ENCODE measurements around the gene LBHD2. TPM values are rescaled to one million over a fixed set of nuclear protein-coding genes. Genes with fewer than 3 reads are reported as not detected.

Gene LBHD2
- total and polyA plus RNA-seq, 2 of the 13 experiments (the other 11 are each of a cell fraction or from before 2014, with no cell fraction given) = 0.67 to 1.00 TPM

GRCh38 chr14:103085106-103086091, 1.4 kb downstream of the LBHD2 start (continued):
- TF ChIP-seq ZNF772 (CRISPR knock-in tag; IDR thresholded peaks at IDR 0.05) = peak; percentile 32; the same call in 1 of the 2 replicates

GRCh38 chr14:103086771-103087342, 2.8 kb downstream of the LBHD2 start:
- no peak overlapping the region for H3K9ac ChIP-seq (ENCODE audit: insufficient read depth, low read depth, low read length)
- peaks cover 79% of the 10 kb centered on the region for H3K4me1 ChIP-seq (ENCODE audit: insufficient read depth, low read length)
- DNase-seq (ENCODE audit: low spot score) (no peak), FAIRE-seq (no peak), ATAC-seq (no peak)
- in situ Hi-C loops (cut with HindIII; ENCODE audit: extremely low pct_ligation_motif_present, low pct_unique_long_range_greater_than_20kb) = no loop called here
- WGBS (ENCODE audit: low lambda C conversion rate) = 10% methylated on average over 2 of the region's 8 CpGs
- H2AFZ ChIP-seq (ENCODE audit: low read length) = no peak overlapping the region
- peak overlapping the region in 1 of 3 experiments; percentile 53; a peak in 2 of 6 replicates for H3K4me3 ChIP-seq (replicated peaks in 1 of 3; ENCODE audit: insufficient read depth in 1 of 3, low read depth in 2 of 3, low read length in 3 of 3)
- H3K36me3 ChIP-seq (replicated peaks in 1 of 2; ENCODE audit: control insufficient read depth in 1 of 2, insufficient read depth in 2 of 2, low read length in 2 of 2) = no peaks in the 10 kb centered on the region
- peak overlapping the region; percentile 56 for H3K4me2 ChIP-seq (ENCODE audit: low read depth, low read length)
- H3K27me3 ChIP-seq (ENCODE audit: control insufficient read depth in 1 of 2, insufficient read depth in 2 of 2, low read length in 2 of 2) = peaks cover 0 to 19% of the 10 kb centered on the region in 2 experiments; a peak in 4 of 5 replicates
- POLR2A ChIA-PET = interaction anchor here (1.2 to 2.0 kb wide), 5 partner anchors 8 to 17 kb away, joined by 3 to 7 read pairs (median 5); no protein-coding TSS in a partner anchor
- no peaks in the 10 kb centered on the region for H3K9me3 ChIP-seq (ENCODE audit: low read length)
- CTCF ChIA-PET (ENCODE audit: low intra/inter-chr PET ratio, low total read pairs) = no interaction called here
- no peaks in the 10 kb centered on the region for H4K20me1 ChIP-seq (ENCODE audit: insufficient read depth, low read length)
- BruUV-seq (replicated peaks) = no TSS peak
- no peak overlapping the region for H3K27ac ChIP-seq (ENCODE audit: extremely low read length, insufficient read depth, low read length)
- intact Hi-C loops (cut with micrococcal nuclease; ENCODE audit: unreplicated experiment) = no loop called here
- H3K79me2 ChIP-seq (ENCODE audit: insufficient read depth, low read length) = no peaks in the 10 kb centered on the region
- TF ChIP-seq HINFP (CRISPR knock-in tag; IDR thresholded peaks at IDR 0.05; ENCODE audit: low read depth) (no peak), ZNF18 (CRISPR knock-in tag; IDR thresholded peaks at IDR 0.05; ENCODE audit: insufficient replicate concordance) (peak; percentile 28), RARA (CRISPR knock-in tag; IDR thresholded peaks at IDR 0.05) (no peak), ZMYM3 (CRISPR knock-in tag; IDR thresholded peaks at IDR 0.05) (no peak), GMEB1 (CRISPR knock-in tag; IDR thresholded peaks at IDR 0.05; ENCODE audit: borderline replicate concordance) (peak; percentile 32; the same call in 1 of the 2 replicates), ZNF777 (CRISPR knock-in tag; IDR thresholded peaks at IDR 0.05) (no peak), ZSCAN22 (CRISPR knock-in tag; IDR thresholded peaks at IDR 0.05) (no peak), TAF1 (CRISPR knock-in tag; IDR thresholded peaks at IDR 0.05) (no peak), MEF2D (CRISPR knock-in tag; IDR thresholded peaks at IDR 0.05) (peak; percentile 22; the same call in 1 of the 2 replicates), FOXC1 (CRISPR knock-in tag; IDR thresholded peaks at IDR 0.05; ENCODE audit: borderline replicate concordance) (no peak), ZFP36L2 (CRISPR knock-in tag; IDR thresholded peaks at IDR 0.05) (no peak)
- TF ChIP-seq, protein P1, sequence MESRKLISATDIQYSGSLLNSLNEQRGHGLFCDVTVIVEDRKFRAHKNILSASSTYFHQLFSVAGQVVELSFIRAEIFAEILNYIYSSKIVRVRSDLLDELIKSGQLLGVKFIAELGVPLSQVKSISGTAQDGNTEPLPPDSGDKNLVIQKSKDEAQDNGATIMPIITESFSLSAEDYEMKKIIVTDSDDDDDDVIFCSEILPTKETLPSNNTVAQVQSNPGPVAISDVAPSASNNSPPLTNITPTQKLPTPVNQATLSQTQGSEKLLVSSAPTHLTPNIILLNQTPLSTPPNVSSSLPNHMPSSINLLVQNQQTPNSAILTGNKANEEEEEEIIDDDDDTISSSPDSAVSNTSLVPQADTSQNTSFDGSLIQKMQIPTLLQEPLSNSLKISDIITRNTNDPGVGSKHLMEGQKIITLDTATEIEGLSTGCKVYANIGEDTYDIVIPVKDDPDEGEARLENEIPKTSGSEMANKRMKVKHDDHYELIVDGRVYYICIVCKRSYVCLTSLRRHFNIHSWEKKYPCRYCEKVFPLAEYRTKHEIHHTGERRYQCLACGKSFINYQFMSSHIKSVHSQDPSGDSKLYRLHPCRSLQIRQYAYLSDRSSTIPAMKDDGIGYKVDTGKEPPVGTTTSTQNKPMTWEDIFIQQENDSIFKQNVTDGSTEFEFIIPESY (CRISPR knock-in tag; IDR thresholded peaks at IDR 0.05) = no peak
